ENCODE data around the gene HSPB6.

GRCh38 chr19:35719402-35720162 lies 37.2 kb downstream of the HSPB6 start:
- no peak for TF ChIP-seq CTCF (IDR thresholded peaks at IDR 0.05)
- TF ChIP-seq POLR2A (IDR thresholded peaks at IDR 0.05) = no peak
- no peak for TF ChIP-seq POLR2AphosphoS5 (IDR thresholded peaks at IDR 0.05)
- TF ChIP-seq EP300 (IDR thresholded peaks at IDR 0.05) = no peak

Measured in gastroesophageal sphincter (tissue), 3 donors.